ENCODE measurements around the gene KCNQ1.

Gene KCNQ1

GRCh38 chr11:2580061-2580421 lies 135.2 kb downstream of the KCNQ1 start:
- no peak for TF ChIP-seq CTCF (IDR thresholded peaks at IDR 0.05; ENCODE audit: low read depth, low read length, missing control alignments)
- in situ Hi-C loops (cut with HindIII; ENCODE audit: low sequenced_read_pairs), result no loop called here
- H3K4me3 ChIP-seq (ENCODE audit: low read depth, low read length), result no peak overlapping the region
- DNase-seq (ENCODE audit: low read depth), result no peak

GRCh38 chr11:2580571-2581001 lies 135.8 kb downstream of the KCNQ1 start:
- in situ Hi-C loops (cut with HindIII; ENCODE audit: low sequenced_read_pairs), result no loop called here
- TF ChIP-seq CTCF (IDR thresholded peaks at IDR 0.05; ENCODE audit: low read depth, low read length, missing control alignments), result no peak
- H3K4me3 ChIP-seq (ENCODE audit: low read depth, low read length), result no peak overlapping the region
- DNase-seq (ENCODE audit: low read depth), result no peak

GRCh38 chr11:2581151-2581930 lies 136.5 kb downstream of the KCNQ1 start:
- H3K4me3 ChIP-seq (ENCODE audit: low read depth, low read length), result no peak overlapping the region
- no peak for DNase-seq (ENCODE audit: low read depth)
- in situ Hi-C loops (cut with HindIII; ENCODE audit: low sequenced_read_pairs), result no loop called here
- no peak for TF ChIP-seq CTCF (IDR thresholded peaks at IDR 0.05; ENCODE audit: low read depth, low read length, missing control alignments)

- no peak for DNase-seq (ENCODE audit: low read depth)
- no peak overlapping the region for H3K4me3 ChIP-seq (ENCODE audit: low read depth, low read length)
- no peak for TF ChIP-seq CTCF (IDR thresholded peaks at IDR 0.05; ENCODE audit: low read depth, low read length, missing control alignments)
- in situ Hi-C loops (cut with HindIII; ENCODE audit: low sequenced_read_pairs), result no loop called here
These were observed 137.1 kb downstream of the KCNQ1 start for GRCh38 chr11:2581931-2582350.

- no peak overlapping the region for H3K4me3 ChIP-seq (ENCODE audit: low read depth, low read length)
- no peak for DNase-seq (ENCODE audit: low read depth)
- TF ChIP-seq CTCF (IDR thresholded peaks at IDR 0.05; ENCODE audit: low read depth, low read length, missing control alignments), result no peak
- in situ Hi-C loops (cut with HindIII; ENCODE audit: low sequenced_read_pairs), result no loop called here
These were observed 137.6 kb downstream of the KCNQ1 start for GRCh38 chr11:2582351-2582945.

- H3K4me3 ChIP-seq (ENCODE audit: low read depth, low read length), result no peak overlapping the region
- in situ Hi-C loops (cut with HindIII; ENCODE audit: low sequenced_read_pairs), result no loop called here
- DNase-seq (ENCODE audit: low read depth), result no peak
- TF ChIP-seq CTCF (IDR thresholded peaks at IDR 0.05; ENCODE audit: low read depth, low read length, missing control alignments), result no peak
These were observed 138.3 kb downstream of the KCNQ1 start for GRCh38 chr11:2582946-2583604.

All from astrocyte of the cerebellum (primary cell).